Stimulated activated CD4-positive, alpha-beta T cell treated with anti-CD3 and anti-CD28 coated beads, Interleukin-1b, Interleukin-23, amount 100 ng/mL, for 48 hours (primary cell): Measurements from ENCODE around the gene MRPL41.
"Not testable (repeated sequence)": the region's sequence is repeated elsewhere in the genome, so short reads cannot be mapped to it uniquely, and the experiment has no call there.

ENCODE experiments used
- DNase-seq: peaks from one replicate; pipeline ENCODE4 v3.0.0-alpha.2; 2020

Gene MRPL41

DNA sequence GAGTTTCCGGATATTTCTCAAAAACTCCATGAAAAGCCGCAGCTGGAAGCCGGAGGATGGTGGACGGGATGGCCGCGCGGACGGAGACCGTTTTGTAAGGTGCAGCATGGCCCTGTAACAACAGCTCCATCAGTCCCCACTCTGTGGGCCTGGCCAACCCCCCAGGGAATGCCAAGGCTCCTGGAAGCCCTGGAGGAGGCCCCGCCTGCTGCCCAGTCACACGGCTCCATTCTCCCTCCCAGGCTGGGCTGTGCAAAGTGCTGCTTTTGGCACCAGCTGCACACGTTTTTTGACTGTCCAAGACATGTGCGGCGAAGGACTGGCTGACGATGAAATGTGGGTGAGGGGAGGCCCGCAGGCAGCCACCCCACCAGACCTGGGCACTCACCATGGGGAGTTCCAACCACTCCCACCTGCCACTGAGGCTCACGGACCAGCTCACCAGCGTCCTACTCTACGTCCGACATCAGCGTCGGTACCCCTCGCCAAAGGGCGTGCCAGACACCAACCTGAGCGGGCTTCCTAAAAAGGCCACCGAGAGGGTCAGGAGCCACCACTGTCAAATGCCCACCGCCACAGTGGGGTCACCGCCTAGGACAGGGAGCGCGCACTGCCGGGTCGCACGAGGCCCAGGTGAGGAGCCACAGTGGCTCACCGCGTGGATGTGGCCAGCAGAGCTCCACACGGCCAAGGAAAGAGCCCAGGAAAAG, 28.8 kb upstream of the MRPL41 start:
- DNase-seq: no peak

DNA sequence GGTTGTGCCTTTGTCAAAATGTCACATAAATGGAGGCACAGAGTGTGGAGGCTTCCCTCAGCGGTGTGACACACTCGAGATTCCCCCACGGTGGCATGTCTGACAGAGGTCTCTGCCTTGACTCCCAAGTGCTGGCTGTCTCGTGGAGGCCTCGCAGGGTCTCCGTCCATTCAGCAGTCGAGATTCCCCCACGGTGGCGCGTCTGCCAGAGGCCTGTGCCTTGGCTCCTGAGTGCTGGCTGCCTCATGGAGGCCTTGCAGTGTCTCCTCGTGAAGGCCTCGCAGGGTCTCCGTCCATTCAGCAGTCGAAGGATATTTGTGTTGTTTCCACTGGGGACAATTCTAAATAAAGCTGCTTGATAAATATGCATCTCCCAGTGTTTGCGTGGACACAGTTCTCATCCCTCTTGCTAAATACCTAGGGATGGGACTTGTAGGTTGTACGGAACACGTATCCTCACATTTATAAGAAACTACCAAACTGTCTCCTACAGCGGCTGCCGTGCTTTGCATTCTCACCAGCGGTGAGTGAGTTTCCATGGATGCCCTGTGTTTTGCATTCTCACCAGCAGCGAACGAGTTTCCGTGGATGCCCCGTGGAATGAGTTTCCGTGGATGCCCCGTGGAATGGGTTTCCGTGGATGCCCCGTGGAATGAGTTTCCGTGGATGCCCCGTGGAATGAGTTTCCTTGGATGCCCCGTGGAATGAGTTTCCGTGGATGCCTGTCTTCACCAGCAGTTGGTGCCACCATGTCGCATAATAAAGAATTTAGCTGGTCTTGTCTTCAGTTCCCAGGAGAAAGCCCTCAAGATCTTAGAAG, 27.3 kb upstream of the MRPL41 start:
- DNase-seq: no peak

DNA sequence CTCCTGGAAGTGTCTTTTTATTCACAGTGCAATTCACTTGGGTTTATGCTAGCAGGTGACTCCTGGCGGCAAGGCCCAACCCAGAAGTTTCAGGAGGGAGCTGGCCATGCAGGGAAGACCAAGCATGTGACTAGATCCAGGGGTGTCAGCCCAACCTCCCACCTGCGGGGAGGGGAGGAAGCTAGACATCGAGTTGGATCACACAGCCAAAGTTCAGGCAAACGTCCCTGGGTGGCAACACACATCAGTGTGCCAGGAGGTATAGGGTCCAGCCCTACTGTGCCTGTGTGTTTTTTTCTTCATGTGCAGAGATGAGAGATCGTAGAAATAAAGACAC, 26.7 kb upstream of the MRPL41 start:
- DNase-seq: no peak

DNA sequence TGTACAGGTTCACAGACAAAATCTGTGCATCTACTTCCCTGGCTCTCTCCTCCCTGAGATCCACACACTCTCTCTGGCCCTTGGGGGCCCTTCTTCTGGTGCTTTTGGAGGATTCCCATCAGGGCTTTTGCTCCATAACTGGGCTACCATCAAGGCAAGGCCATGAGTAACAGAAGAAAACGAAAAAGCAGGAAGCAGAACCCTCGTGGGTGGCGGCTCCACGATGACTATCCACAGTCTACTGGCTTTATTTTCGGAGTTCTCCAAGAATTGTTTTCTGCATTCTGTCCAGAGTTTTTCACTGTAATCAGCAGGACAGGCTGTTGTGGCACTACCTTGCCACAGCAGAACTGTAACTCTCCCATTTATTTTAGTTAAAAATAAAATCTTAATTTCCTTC, 21.3 kb upstream of the MRPL41 start:
- no peak for DNase-seq

DNA sequence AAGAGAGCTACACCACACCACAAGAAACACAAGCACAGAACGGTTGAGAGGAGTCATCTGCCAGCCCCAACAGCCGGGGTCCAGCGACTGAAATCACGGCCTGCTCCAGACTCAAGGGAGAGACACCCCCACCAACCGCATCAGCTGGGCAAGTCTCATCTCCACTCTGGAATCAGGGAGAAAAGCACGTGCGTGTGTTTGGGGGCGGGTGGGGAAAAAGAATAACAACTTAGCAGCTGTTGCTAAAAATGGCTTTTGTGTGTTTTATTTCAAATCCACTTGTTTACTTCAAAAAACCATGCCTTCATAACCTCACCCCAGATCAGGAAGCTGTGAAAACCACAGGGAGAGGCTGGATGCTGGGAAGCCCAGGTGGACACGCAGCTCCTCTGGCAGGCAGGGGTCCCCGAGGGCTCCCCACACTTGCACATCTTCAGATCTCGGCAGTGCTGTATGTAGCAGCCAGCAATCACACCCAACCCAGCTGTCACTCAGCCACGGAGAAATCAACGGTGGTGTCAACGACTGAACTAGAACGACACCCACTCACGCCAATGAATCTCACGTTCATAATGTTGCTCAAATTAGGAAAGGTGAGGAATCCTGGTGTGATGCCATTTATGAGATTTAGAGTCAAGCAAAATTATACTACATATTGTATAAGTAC, 20.4 kb upstream of the MRPL41 start:
- no peak for DNase-seq

DNA sequence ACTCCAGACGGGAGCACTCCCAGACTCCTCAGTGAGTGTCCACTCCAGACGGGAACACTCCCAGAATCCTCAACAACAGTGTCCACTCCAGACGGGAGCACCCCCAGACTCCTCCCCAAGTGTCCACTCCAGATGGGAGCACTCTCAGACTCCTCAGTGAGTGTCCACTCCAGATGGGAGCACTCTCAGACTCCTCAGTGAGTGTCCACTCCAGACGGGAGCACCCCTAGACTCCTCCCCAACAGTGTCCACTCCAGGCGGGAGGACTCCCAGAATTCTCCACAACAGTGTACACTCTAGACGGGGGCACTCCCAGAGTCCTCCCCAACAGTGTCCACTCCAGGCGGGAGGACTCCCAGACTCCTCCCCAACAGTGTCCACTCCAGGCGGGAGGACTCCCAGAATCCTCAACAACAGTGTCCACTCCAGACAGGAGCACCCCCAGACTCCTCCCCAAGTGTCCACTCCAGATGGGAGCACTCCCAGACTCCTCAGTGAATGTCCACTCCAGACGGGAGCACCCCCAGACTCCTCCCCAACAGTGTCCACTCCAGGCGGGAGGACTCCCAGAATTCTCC, 18.7 kb upstream of the MRPL41 start:
- DNase-seq: not testable (repeated sequence)

DNA sequence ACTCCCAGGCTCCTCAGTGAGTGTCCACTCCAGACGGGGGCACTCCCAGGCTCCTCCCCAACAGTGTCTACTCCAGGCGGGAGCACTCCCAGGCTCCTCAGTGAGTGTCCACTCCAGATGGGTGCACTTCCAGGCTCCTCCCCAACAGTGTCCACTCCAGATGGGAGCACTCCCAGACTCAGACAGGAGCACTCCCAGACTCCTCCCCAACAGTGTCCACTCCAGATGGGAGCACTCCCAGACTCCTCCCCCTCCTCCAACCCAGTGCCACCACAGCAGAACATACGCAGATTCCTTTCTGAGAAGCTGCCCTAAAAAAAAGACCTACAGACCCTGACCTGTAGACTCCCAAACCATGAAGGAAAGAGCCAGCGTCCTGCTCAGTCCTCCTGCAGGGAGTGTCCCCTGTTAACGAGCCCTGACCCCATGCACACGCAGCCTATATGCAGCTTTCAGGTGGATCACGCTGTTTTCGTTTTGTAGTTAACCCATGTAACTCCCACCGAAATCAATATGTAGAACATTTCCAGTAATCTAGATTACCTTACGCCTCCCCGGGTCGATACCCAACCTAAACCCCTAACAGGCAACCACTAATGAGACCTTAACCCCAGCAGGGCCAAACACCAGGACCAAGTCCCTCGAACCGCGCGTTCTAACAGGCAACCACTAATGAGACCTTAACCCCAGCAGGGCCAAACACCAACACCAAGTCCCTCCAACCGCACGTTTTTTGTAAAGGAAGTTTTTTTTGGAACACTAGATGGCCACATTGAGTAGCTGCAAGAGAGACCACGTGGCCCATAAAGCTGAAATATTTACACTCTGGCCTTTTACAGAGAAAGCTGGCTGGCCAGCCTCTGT, 17.2 kb upstream of the MRPL41 start:
- DNase-seq: peak; percentile 14

DNA sequence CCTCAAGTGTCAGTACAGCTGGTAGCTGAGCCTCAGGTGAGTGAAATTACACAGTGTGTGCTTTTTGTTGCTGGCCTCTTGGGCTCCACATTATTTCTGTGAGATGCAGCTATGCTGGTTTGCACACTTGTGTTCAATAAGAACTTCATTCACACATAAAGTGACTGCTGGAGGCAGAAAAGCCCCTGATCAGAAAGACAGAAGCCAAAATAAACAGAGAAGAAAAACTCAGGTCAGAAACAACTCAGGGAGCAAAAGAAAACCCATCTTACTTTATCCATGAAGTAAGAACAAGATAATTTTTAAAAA, 16.6 kb upstream of the MRPL41 start:
- no peak for DNase-seq

DNA sequence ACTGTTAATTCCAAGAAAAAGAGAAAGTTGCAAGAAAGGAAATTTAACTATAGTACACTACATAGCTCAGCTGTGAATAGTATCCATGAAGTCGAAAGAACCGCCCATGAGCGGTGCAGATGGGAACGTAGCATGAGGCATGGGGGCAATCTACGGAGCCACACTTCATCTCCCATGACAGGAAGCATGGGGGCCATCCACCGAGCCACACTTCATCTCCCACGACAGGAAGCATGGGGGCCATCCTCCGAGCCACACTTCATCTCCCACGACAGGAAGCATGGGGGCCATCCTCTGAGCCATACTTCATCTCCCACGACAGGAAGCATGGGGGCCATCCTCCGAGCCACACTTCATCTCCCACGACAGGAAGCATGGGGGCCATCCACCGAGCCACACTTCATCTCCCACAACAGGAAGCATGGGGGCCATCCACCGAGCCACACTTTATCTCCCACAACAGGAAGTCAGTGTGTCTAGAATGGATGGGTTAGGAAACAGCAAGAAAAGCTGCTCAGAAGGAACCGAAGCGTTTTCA, 15.0 kb upstream of the MRPL41 start:
- not testable (repeated sequence) for DNase-seq

DNA sequence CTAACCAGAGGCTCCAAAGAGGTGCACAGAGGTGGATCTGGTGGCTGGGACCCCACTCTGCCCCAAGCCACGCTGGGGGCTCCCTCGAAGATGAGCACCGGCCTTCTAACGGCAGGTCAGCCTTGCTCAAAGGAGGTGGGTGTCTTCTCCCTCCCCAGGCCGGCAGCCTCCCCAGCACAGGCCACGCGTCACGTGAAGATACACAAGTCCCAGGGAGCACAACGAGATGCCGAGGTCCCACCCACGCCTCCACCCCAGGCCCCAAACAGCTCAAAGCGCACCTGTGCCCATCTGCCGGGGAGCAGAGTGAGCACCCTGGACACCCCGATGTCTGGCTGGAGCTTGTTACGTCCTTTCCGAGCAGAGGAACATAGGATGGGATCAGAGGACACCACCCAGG, 13.6 kb upstream of the MRPL41 start:
- no peak for DNase-seq

DNA sequence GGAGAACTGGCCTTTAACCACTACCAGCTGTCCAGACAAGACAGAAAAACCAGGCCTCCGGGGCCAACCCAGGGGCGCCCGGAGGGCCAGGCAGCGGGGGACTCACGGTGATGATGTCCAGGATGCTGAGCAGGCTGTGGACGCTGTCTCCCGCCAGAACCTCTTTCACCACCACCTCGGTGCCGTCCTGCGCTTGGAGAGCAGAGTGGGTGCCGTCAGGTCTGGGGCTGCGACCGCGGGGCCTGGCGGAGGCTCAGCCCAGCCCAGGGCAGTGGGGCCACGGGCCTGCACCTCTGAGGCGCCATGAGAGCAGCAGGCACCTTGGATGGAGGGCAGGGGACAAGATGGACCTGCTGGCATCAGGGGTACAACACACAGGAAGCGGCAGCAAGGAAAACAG, 11.1 kb upstream of the MRPL41 start:
- no peak for DNase-seq

DNA sequence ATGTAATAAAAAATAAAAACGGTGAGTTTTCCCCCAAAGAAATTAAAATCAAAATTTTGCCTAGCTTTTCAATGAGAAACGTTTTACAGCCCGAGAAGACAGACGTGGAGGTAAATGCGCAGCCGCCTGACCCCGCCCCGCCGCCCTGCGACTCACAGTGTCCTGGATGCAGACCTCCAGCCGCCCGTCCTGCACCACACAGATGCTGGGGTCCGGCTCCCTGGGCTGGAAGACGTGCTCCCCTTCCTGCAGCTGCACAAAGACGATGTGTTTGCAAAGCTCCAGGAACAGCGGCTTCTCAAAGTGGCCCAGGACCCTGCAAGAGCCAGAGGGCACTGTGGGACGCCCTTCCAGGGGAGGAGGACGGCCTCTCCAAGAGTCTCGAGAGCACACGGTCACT, 9.2 kb upstream of the MRPL41 start:
- DNase-seq: no peak

DNA sequence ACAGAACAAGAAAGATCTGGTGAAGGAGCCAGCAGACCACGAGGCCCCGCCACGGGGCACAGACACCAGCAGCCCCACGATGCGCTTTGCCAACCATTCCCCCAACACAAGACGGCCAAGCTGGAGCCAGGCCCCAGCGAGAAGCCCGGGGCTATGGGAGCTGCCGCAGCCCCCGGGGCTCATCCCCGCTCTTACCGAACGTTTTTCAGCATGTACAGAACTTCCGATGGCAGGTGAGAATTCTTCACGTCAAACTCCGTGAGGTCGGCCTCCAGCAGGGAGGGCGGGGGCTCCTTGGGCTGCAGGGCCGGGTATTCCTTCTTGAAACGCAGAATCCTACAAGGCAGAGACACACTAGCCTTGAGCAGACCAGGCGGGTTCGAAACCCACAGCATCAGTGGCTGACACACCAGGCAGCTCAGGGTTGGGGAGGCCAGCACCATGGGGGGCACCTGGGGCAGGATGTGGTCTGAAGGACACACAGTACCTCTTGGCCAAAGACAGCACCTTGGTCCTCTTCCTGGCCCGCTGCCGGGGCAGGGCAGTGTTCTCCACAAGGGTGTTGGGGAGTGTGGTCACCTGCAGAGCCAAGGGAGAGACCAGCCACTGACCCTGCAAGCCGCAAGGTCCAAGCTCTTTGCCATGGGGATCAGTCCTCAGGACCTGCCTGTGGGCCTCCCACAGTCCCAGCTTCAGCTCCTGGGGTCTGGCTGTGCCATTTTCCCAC, 8.3 kb upstream of the MRPL41 start:
- no peak for DNase-seq

DNA sequence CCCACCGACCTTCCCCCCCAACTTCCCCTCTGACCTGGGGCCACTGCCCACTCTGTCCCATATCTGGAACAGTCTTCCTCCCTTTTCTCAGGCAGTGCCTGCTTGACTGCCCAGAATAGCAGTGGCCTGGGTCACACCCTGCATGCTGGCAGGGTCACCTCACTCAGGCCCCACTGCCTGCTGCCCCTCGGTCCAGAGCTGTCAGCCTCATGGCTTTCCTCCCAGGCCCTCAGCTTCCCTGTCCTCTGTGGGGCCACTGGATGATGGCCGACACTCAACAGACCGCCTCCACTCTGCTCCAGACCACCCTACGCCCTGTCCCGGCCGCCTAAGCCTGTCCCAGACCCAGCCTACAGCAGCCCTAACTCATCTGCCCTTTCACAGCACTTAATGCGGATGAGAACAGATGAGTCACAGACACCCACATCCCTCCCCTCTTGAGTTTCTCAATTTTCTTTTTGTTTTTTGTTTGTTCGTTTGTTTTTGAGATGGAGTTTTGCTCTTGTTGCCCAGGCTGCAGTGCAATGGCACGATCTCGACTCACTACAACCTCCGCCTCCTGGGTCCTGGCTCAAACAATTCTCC, 7.4 kb upstream of the MRPL41 start:
- no peak for DNase-seq

DNA sequence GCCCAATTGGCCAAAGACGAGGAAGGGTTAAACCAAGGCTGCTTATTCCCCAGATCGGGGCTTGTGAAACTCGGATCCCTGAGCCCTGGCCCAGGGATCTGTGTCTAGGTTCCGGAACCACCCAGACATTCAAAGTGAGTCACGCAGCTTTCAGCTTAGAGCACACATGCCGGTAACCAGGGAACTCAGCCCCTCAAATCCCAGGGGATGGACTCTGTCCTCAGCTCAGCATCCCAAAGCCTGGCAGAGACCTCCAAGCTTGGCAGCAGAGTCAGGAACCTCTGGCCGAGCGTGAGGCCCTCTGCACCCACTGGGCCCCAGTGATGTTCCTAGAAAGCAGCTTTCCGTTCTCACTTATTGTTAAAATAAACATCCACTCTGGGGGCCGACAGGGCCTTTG, 6.6 kb upstream of the MRPL41 start:
- no peak for DNase-seq

DNA sequence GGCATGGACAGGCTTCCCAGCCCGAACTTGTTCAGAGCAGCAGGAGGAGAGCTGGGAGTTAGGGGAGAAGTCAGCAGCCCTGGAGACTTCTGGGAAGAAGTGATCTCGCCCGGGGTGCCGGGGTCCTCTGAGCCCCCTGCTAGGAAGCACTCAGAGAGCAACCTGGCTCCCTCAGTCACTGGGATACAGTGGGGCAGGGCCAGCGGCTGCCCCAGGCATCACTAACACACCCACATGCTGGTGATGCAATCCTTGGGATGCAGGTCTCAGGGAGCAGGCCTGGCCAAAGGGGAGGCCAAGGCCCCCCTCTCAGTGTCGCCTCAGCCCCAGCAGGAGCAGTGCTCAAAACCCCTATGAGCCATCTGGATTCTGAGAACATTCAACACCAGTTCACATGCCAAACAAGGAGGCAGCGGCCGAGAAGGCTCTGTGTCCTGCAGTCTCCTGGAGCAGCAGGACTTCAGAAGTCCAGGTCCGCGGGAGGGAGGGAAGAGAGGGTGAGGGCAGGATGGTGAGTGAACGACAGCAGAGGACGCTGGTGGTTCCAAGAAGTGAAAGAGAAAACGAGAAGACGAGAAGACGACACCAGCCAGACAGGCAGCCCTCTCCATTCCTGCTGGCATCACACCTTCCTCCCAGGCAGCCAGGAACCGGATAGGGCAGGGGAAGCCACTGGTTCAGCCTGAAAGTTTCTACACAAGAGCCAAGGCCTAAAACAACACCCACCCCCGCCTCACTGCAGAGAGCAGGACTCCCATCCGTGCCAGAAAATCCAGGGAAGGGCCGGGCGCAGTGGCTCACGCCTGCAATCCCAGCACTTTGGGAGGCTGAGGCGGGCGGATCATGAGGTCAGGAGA, 3.8 kb upstream of the MRPL41 start:
- DNase-seq: no peak

DNA sequence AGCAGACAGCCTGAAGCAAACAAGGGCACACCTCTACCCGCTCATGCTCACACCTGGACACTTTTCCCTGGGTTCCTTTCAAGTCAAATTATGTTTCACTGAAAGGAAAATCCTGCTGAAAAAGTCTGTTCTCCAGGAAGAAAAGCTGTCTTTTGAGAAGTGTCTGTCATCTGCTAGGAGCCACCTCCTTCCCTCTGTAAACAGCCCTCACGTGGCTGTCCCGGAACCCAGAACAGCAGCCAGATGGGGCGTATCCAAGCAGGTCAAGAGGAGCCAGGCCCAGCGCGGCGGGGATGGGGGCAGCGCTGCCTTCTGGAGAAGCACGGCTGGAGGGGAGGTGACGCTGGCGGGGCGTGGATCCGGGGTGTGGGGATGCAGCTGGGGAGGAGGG, 1.5 kb upstream of the MRPL41 start, which contains the start of gene PNPLA7:
Gene PNPLA7, minus strand, starts transcription at position 172 of the 391 bp plus-strand sequence. CDS start 205 bp downstream, outside the sequence.
- peak; percentile 47 for DNase-seq

DNA sequence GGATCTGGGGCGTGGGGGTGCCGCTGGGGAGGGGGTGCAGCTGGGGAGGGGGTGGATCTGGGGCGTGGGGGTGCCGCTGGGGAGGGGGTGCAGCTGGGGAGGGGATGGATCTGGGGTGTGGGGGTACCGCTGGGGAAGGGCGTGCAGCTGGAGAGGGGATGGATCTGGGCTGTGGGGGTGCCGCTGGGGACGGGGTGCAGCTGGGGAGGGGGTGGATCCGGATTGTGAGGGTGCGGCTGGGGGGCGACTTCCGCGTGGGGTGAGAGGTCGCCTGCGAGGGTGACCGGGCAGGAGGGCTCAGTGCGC, 768 bp upstream of the MRPL41 start:
- not testable (repeated sequence) for DNase-seq

DNA sequence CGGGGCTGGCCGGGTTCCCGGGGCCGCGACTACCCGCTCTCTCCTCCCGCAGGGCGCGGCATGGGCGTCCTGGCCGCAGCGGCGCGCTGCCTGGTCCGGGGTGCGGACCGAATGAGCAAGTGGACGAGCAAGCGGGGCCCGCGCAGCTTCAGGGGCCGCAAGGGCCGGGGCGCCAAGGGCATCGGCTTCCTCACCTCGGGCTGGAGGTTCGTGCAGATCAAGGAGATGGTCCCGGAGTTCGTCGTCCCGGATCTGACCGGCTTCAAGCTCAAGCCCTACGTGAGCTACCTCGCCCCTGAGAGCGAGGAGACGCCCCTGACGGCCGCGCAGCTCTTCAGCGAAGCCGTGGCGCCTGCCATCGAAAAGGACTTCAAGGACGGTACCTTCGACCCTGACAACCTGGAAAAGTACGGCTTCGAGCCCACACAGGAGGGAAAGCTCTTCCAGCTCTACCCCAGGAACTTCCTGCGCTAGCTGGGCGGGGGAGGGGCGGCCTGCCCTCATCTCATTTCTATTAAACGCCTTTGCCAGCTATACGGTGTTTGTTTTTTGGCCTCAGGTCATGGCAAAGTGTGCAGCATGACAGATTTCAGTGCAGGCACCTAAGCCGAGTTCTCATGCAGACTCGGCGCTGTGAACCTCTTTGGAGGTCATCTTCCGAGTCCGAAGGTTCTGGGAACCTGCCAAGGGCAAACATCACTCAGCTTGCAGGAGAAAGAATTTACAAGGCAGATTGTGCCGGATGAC, 516 bp downstream of the MRPL41 start:
- peak; percentile 17 for DNase-seq

DNA sequence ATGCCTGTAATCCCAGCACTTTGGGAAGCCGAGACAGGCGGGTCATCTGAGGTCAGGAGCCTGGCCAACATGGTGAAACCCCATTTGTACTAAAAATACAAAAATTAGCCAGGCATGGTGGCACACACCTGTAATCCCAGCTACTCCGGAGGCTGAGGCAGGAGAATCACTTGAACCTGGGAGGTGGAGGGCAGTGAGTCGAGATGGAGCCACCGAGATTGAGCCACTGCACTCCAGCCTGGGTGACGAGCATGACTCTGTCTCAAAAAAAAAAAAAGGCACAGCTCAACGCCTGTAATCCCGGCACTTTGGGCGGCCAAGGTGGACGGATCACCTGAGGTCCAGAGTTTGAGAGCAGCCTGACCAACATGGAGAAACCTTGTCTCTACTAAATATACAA, 2.0 kb downstream of the MRPL41 start:
- DNase-seq: not testable (repeated sequence)
